NCI-H2081 (cell line): ENCODE data around the gene CHIT1.
"Not testable (repeated sequence)": the region's sequence is repeated elsewhere in the genome, so short reads cannot be mapped to it uniquely, and the experiment has no call there.

Source experiments
- DNase-seq, 2 experiments: peaks; one replicate each; lab custom pipeline; 2025; lab: John Stamatoyannopoulos, UW

CHIT1 gene

GRCh38 chr1:203265541-203265940, 36.1 kb upstream of the CHIT1 start:
- no peak for DNase-seq

- DNase-seq: no peak
Observed at GRCh38 chr1:203264052-203264501, 34.6 kb upstream of the CHIT1 start.

GRCh38 chr1:203263496-203263895, 34.0 kb upstream of the CHIT1 start:
- no peak for DNase-seq

- not testable (repeated sequence) for DNase-seq
Observed at GRCh38 chr1:203256636-203257035, 27.2 kb upstream of the CHIT1 start.

GRCh38 chr1:203254782-203255181, 25.3 kb upstream of the CHIT1 start:
- DNase-seq: not testable (repeated sequence)

GRCh38 chr1:203252678-203253077, 23.2 kb upstream of the CHIT1 start:
- no peak for DNase-seq

- DNase-seq: no peak
Observed at GRCh38 chr1:203251466-203251865, 22.0 kb upstream of the CHIT1 start.

- peak in 1 of 2 experiments; percentile 70 for DNase-seq
Observed at GRCh38 chr1:203250911-203251310, 21.4 kb upstream of the CHIT1 start.

GRCh38 chr1:203244776-203245175, 15.3 kb upstream of the CHIT1 start:
- DNase-seq: no peak

GRCh38 chr1:203241708-203242107, 12.2 kb upstream of the CHIT1 start:
- not testable (repeated sequence) for DNase-seq

GRCh38 chr1:203239526-203240305, 10.2 kb upstream of the CHIT1 start:
- no peak for DNase-seq

GRCh38 chr1:203239081-203239480, 9.6 kb upstream of the CHIT1 start:
- DNase-seq: no peak

GRCh38 chr1:203238535-203238934, 9.1 kb upstream of the CHIT1 start:
- no peak for DNase-seq

GRCh38 chr1:203234901-203235300, 5.4 kb upstream of the CHIT1 start:
- DNase-seq: not testable (repeated sequence)

GRCh38 chr1:203228670-203229069, 803 bp downstream of the CHIT1 start:
- no peak for DNase-seq

GRCh38 chr1:203227371-203228083, 1.9 kb downstream of the CHIT1 start:
- DNase-seq: no peak

- no peak for DNase-seq
Observed at GRCh38 chr1:203225071-203225470, 4.4 kb downstream of the CHIT1 start.

GRCh38 chr1:203223012-203223775, 6.3 kb downstream of the CHIT1 start:
- no peak for DNase-seq

- DNase-seq: no peak
Observed at GRCh38 chr1:203219934-203220333, 9.5 kb downstream of the CHIT1 start.

GRCh38 chr1:203219171-203219570, 10.3 kb downstream of the CHIT1 start:
- no peak for DNase-seq

- no peak for DNase-seq
Observed at GRCh38 chr1:203217668-203218067, 11.8 kb downstream of the CHIT1 start.

GRCh38 chr1:203217139-203217655, 12.3 kb downstream of the CHIT1 start:
- peak in 1 of 2 experiments; percentile 3 for DNase-seq
